B cell (primary cell): ENCODE results near the gene VSTM1. TPM values are rescaled to one million over a fixed set of nuclear protein-coding genes. Genes with fewer than 3 reads are reported as not detected.
A peak's percentile ranks its signal among the peaks of the same experiment; 100 is the strongest.
"Not testable (repeated sequence)": the region's sequence is repeated elsewhere in the genome, so short reads cannot be mapped to it uniquely, and the experiment has no call there.

ENCODE experiments used
- ATAC-seq: fragments of 200-7000 bp; cut with Tn5 transposase; one replicate; pipeline ENCODE4 v1.10.0; 2021; ENCODE audit warnings: low read depth, mild to moderate bottlenecking, moderate number of reproducible peaks, moderate library complexity
- CTCF ChIA-PET: fragments of 350-600 bp; sonication (Branson Sonifier 250); formaldehyde crosslinking; loops from one replicate; lab custom pipeline; 2021; ENCODE audit warnings: antibody characterized with exemption, inconsistent platforms; lab: Charles Lee
- POLR2A ChIA-PET: fragments of 350-600 bp; sonication (Branson Sonifier 250); formaldehyde crosslinking; loops from one replicate; lab custom pipeline; 2021; ENCODE audit warnings: antibody characterized with exemption; lab: Charles Lee
- DNase-seq: peaks from one replicate; pipeline ENCODE4 v3.0.0; 2013
- H2AFZ ChIP-seq: 2 replicates; pipeline ENCODE4 v1.6.1; 2012; ENCODE audit warnings: mild to moderate bottlenecking, low read depth, low read length; ENCODE audit not compliant: insufficient read depth, poor library complexity, severe bottlenecking
- H3K27ac ChIP-seq, 2 donors: 1 replicate in 1 of 2; 2 replicates in 1 of 2; pipeline ENCODE4 v1.5.1; 2012 to 2013; ENCODE audit warnings: low read length in 2 of 2, mild to moderate bottlenecking in 2 of 2, moderate library complexity in 1 of 2
- H3K27me3 ChIP-seq, 4 experiments: fragments of 200-600 bp in 1 of 4; sonication (generic) in 1 of 4; replicated peaks in 1 of 4; 1 replicate in 2 of 4; 2 replicates in 2 of 4; pipeline versions ENCODE4 v1.6.1 to v1.7.0; 2013 to 2016; ENCODE audit warnings: low read length in 3 of 4, mild to moderate bottlenecking in 2 of 4, mixed read lengths in 1 of 4, moderate library complexity in 1 of 4; ENCODE audit not compliant: insufficient read depth in 4 of 4, control insufficient read depth in 3 of 4; ENCODE audit errors: control extremely low read depth in 1 of 4
- H3K36me3 ChIP-seq, 2 experiments: replicated peaks in 1 of 2; 1 replicate in 1 of 2; 2 replicates in 1 of 2; pipeline versions ENCODE4 v1.6.1 to v1.7.1; 2013; ENCODE audit warnings: low read length in 1 of 2; ENCODE audit not compliant: insufficient read depth in 2 of 2, control insufficient read depth in 1 of 2; ENCODE audit errors: control extremely low read depth in 1 of 2, extremely low read depth in 1 of 2
- H3K4me1 ChIP-seq, 2 donors: fragments of 200-600 bp in 1 of 2; sonication (generic) in 1 of 2; 1 replicate in 1 of 2; 2 replicates in 1 of 2; pipeline versions ENCODE4 v1.5.1 to v1.6.1; 2013 to 2017; ENCODE audit warnings: low read length in 2 of 2; ENCODE audit not compliant: control insufficient read depth in 2 of 2, insufficient read depth in 2 of 2
- H3K4me2 ChIP-seq: replicated peaks from 2 replicates; pipeline ENCODE3; 2012; ENCODE audit warnings: mild to moderate bottlenecking, low read depth, low read length; ENCODE audit not compliant: poor library complexity, severe bottlenecking
- H3K4me3 ChIP-seq, 5 experiments: fragments of 200-600 bp in 1 of 5; sonication (generic) in 1 of 5; 1 replicate in 3 of 5; 2 replicates in 2 of 5; pipeline versions ENCODE4 v1.5.1 to v1.7.0; 2011 to 2016; ENCODE audit warnings: low read length in 4 of 5, mild to moderate bottlenecking in 4 of 5, low read depth in 2 of 5, control low read depth in 1 of 5, moderate library complexity in 1 of 5; ENCODE audit not compliant: insufficient read depth in 1 of 5; ENCODE audit errors: control extremely low read depth in 1 of 5, extremely low read depth in 1 of 5
- H3K79me2 ChIP-seq: fragments of 200-600 bp; sonication (generic); one replicate; pipeline ENCODE4 v1.6.0; 2016; ENCODE audit warnings: low read length; ENCODE audit not compliant: control insufficient read depth, insufficient read depth
- H3K9ac ChIP-seq: fragments of 200-600 bp; sonication (generic); 2 replicates; pipeline ENCODE4 v1.6.1; 2017; ENCODE audit warnings: mild to moderate bottlenecking, low read length, moderate library complexity
- H3K9me3 ChIP-seq, 3 donors: one replicate each; pipeline versions ENCODE4 v1.6.1 to v1.7.1; 2013; ENCODE audit warnings: low read length in 2 of 3; ENCODE audit not compliant: control insufficient read depth in 2 of 3, insufficient read depth in 1 of 3; ENCODE audit errors: control extremely low read depth in 1 of 3
- H4K20me1 ChIP-seq: 2 replicates; pipeline ENCODE4 v1.6.0; 2012; ENCODE audit warnings: mild to moderate bottlenecking, low read length; ENCODE audit not compliant: insufficient read depth, control insufficient read depth, poor library complexity, severe bottlenecking
- H3K27ac Mint-ChIP-seq: one replicate; pipeline ENCODE4 v1.8.0; 2021; ENCODE audit warnings: mixed read lengths
- H3K27me3 Mint-ChIP-seq: one replicate; pipeline ENCODE4 v1.8.0; 2021; ENCODE audit warnings: mixed read lengths
- H3K4me1 Mint-ChIP-seq: one replicate; pipeline ENCODE4 v1.8.0; 2021; ENCODE audit warnings: mixed read lengths
- H3K4me3 Mint-ChIP-seq: one replicate; pipeline ENCODE4 v1.8.0; 2021; ENCODE audit warnings: mixed read lengths
- H3K9me3 Mint-ChIP-seq: one replicate; pipeline ENCODE4 v1.8.0; 2022; ENCODE audit warnings: mixed read lengths; ENCODE audit not compliant: insufficient read depth
- CTCF ChIP-seq: fragments of 200-600 bp; IDR thresholded peaks from one replicate; pipeline ENCODE4 v1.8.0; 2022; ENCODE audit warnings: antibody characterized with exemption, mild to moderate bottlenecking
- EZH2 ChIP-seq: IDR thresholded peaks from 2 replicates; pipeline ENCODE4 v1.6.1; 2012; ENCODE audit warnings: borderline replicate concordance, low read depth, mild to moderate bottlenecking, moderate library complexity, low read length; ENCODE audit not compliant: insufficient read depth, poor library complexity, severe bottlenecking
- WGBS: methylation state at CpG from one replicate; pipeline ENCODE4 v1.1.5; 2013; ENCODE audit warnings: missing lambda C conversion rate; ENCODE audit not compliant: insufficient coverage; 5-methylcytosine and 5-hydroxymethylcytosine counted together
- intact Hi-C: fragments of 100-400 bp; cut with micrococcal nuclease; formaldehyde crosslinking; loops from one replicate; pipeline ENCODE4 v1.10.0; 2022
- polyA plus RNA-seq: library from polyadenylated mRNA; depleted of rRNA; stranded (reverse); fragments of >200 nt; gene quantifications from 2 replicates; pipeline ENCODE4 v1.2.3, GENCODE V29; 2012
- total RNA-seq, 2 donors: library from RNA; stranded (reverse); fragments of 120-200 nt in 1 of 2; gene quantifications; 1 replicate in 1 of 2; 2 replicates in 1 of 2; pipeline versions ENCODE4 v1.2.3 to v1.2.4, GENCODE V29; 2013 to 2022

The VSTM1 gene
- total and polyA plus RNA-seq, 2 donors (not counting 1 experiment from before 2014, with no cell fraction given), result 0.82 TPM; not detected in 1

GRCh38 chr19:54095859-54096616, 32.3 kb upstream of the VSTM1 start:
- intact Hi-C loops, H3K4me1 Mint-ChIP-seq, POLR2A ChIA-PET, H3K9me3 Mint-ChIP-seq, H3K79me2 ChIP-seq, H3K36me3 ChIP-seq, H4K20me1 ChIP-seq, H3K27ac ChIP-seq: not testable (repeated sequence)
- peak; percentile 69 for DNase-seq
- Histone ChIP-seq H2AFZ (peak overlapping the region; percentile 87), H3K9ac (peak overlapping the region; percentile 54), H3K4me2 (peak overlapping the region; percentile 77), H3K9me3 (peaks cover 0 to 20% (median 0%) of the 10 kb centered on the region in 3 donors), H3K4me3 (peak overlapping the region in 4 of 5 experiments; percentile 1 to 50 (median 40)), H3K27me3 (peaks cover 0 to 34% (median 15%) of the 10 kb centered on the region in 4 experiments), H3K4me1 (peaks cover 15 to 16% of the 10 kb centered on the region in 2 donors)
- 3% methylated on average over 46 of the region's 46 CpGs for WGBS
- Mint-ChIP-seq H3K4me3 (peak overlapping the region; percentile 80), H3K27me3 (peaks cover 22% of the 10 kb centered on the region), H3K27ac (peak overlapping the region; percentile 7)
- CTCF ChIA-PET, result interaction anchor here (1.6 kb wide), 1 partner anchor 12 kb away, joined by 4 read pairs; no protein-coding TSS in a partner anchor
- peak; percentile 82 for ATAC-seq

- no peaks in the 10 kb centered on the region for H4K20me1 ChIP-seq
- H3K79me2 ChIP-seq, result no peaks in the 10 kb centered on the region
- H2AFZ ChIP-seq, result peak overlapping the region; percentile 87
- intact Hi-C loops, result no loop called here
- ChIA-PET POLR2A (interaction anchor here (0.6 kb wide), 1 partner anchor 1037 kb away, joined by 5 read pairs; no protein-coding TSS in a partner anchor), CTCF (interaction anchor here (1.6 kb wide), 1 partner anchor 13 kb away, joined by 4 read pairs; no protein-coding TSS in a partner anchor)
- H3K36me3 ChIP-seq, result no peaks in the 10 kb centered on the region
- peaks cover 15 to 16% of the 10 kb centered on the region in 2 donors for H3K4me1 ChIP-seq
- H3K9me3 ChIP-seq, result peaks cover 0 to 20% (median 0%) of the 10 kb centered on the region in 3 donors
- TF ChIP-seq EZH2 (no peak), CTCF (no peak)
- H3K27me3 ChIP-seq, result peaks cover 0 to 34% (median 15%) of the 10 kb centered on the region in 4 experiments
- Mint-ChIP-seq H3K4me1 (peaks cover 7% of the 10 kb centered on the region), H3K4me3 (peak overlapping the region; percentile 80), H3K9me3 (no peaks in the 10 kb centered on the region), H3K27me3 (peaks cover 22% of the 10 kb centered on the region), H3K27ac (no peak overlapping the region)
- peak overlapping the region; percentile 77 for H3K4me2 ChIP-seq
- DNase-seq (no peak), ATAC-seq (no peak)
- H3K9ac ChIP-seq, result peak overlapping the region; percentile 54
- H3K4me3 ChIP-seq, result peak overlapping the region in 3 of 5 experiments; percentile 37 to 50 (median 42)
- H3K27ac ChIP-seq, result no peak overlapping the region
- WGBS, result 75% methylated on average over 22 of the region's 22 CpGs
These were observed 31.6 kb upstream of the VSTM1 start for GRCh38 chr19:54095136-54095858.
